HK-2 (cell line): ENCODE results near the gene TM7SF2.
"Not testable (repeated sequence)": the region's sequence is repeated elsewhere in the genome, so short reads cannot be mapped to it uniquely, and the experiment has no call there.

Experiments used
- DNase-seq: peaks from one replicate; pipeline ENCODE4 v3.0.0-alpha.2; 2018; ENCODE audit not compliant: unreplicated experiment

The TM7SF2 gene

GRCh38 chr11:65114538-65115171, 3.0 kb downstream of the TM7SF2 start:
- DNase-seq = no peak

DNA sequence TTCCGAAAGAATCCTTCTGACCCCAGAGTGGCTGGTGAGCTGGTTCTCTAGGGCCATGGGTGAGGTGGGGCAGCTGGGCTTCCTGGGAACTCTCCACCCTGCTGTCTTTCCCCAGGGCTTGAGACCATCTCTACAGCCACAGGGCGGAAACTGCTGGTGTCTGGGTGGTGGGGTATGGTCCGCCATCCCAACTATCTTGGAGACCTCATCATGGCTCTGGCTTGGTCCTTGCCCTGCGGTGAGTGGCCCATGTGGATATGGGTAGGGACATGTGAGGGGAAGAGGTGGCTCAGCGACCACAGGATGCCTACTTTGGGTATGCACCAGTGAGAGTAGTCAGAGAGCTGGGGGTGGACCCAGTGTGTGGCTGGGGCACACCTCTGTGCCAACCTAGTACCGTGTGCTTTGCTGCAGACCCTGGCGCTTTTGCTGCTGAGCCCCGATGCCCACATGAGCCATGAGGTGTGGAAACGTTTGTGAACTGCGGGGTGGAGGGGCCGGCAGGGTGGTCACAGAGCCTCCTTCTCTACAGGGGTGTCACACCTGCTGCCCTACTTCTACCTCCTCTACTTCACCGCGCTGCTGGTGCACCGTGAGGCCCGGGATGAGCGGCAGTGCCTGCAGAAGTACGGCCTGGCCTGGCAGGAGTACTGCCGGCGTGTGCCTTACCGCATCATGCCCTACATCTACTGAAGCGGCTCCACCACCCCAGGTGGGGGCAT, 3.9 kb downstream of the TM7SF2 start:
- DNase-seq = no peak

GRCh38 chr11:65116370-65117205, 4.9 kb downstream of the TM7SF2 start:
- peak; percentile 65 for DNase-seq

- peak; percentile 96 for DNase-seq
Observed at GRCh38 chr11:65117206-65118096, 5.8 kb downstream of the TM7SF2 start, which contains the start of gene ZNHIT2. Gene ZNHIT2, minus strand, starts transcription at chr11:65117701. Its CDS starts 48 bp downstream, at chr11:65117653.

GRCh38 chr11:65118097-65118837, 6.6 kb downstream of the TM7SF2 start:
- no peak for DNase-seq

DNA sequence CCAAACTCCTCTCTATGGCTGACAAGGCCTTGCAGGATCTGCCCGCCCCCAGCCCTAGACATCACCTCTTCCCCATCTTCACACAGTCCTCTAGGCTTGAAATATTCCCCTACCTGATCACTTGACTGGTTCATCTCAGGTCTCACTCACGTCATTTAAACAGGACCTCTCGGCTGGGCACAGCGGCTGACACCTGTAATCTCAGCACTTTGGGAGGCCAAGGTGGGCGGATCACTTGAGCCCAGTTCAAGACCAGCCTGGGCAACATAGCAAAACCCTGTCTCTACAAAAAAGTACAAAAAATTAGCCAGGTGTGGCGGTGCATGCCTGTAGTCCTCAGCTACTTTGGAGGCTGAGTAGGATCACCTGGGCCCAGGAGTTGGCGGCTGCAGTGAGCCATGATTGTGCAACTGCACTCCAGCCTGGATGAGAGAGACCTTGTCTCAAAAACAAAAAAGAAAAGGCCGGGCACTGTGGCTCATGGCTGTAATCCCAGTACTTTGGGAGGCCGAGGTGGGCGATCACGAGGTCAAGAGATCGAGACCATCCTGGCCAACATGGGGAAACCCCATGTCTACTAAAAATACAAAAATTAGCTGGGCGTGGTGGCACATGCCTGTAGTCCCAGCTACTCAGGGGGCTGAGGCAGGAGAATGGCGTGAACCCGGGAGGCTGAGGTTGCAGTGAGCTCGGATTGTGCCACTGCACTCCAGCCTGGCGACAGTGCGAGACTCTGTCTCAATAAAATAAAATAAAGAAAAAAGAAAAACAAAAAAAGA, 7.4 kb downstream of the TM7SF2 start:
- not testable (repeated sequence) for DNase-seq

GRCh38 chr11:65119670-65119995, 8.0 kb downstream of the TM7SF2 start:
- no peak for DNase-seq

- no peak for DNase-seq
Observed at GRCh38 chr11:65120831-65121230, 9.2 kb downstream of the TM7SF2 start.

DNA sequence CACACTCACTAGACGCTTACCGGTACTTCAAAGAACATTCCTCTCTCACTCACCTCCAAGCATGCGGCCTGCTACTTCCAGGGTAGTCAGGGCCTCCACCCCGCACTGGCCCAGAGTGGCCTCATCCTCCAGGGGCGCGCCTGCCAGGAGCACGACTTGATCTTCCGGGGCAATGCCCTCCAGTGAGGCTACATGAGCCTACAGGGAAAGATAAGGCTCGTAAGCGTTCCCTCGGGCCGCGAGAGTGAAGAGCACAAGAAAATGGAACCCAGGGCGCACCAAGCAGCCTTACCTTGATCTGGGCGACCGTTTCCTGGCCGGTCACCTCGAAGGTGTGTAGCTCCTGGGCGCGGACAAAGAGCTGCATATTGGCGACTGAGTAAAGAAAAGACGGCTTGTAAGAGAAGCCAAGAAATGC, 9.8 kb downstream of the TM7SF2 start:
- DNase-seq = peak; percentile 22

- peak; percentile 94 for DNase-seq
Observed at GRCh38 chr11:65121865-65122696, 10.4 kb downstream of the TM7SF2 start, which contains the start of the genes FAU and MRPL49. Gene FAU, minus strand, starts transcription at chr11:65122134. Its CDS starts 321 bp downstream, at chr11:65121813. Gene MRPL49, plus strand, starts transcription at chr11:65122321. Its CDS starts 26 bp downstream, at chr11:65122347.

- no peak for DNase-seq
Observed at GRCh38 chr11:65124480-65125196, 13.0 kb downstream of the TM7SF2 start.

DNA sequence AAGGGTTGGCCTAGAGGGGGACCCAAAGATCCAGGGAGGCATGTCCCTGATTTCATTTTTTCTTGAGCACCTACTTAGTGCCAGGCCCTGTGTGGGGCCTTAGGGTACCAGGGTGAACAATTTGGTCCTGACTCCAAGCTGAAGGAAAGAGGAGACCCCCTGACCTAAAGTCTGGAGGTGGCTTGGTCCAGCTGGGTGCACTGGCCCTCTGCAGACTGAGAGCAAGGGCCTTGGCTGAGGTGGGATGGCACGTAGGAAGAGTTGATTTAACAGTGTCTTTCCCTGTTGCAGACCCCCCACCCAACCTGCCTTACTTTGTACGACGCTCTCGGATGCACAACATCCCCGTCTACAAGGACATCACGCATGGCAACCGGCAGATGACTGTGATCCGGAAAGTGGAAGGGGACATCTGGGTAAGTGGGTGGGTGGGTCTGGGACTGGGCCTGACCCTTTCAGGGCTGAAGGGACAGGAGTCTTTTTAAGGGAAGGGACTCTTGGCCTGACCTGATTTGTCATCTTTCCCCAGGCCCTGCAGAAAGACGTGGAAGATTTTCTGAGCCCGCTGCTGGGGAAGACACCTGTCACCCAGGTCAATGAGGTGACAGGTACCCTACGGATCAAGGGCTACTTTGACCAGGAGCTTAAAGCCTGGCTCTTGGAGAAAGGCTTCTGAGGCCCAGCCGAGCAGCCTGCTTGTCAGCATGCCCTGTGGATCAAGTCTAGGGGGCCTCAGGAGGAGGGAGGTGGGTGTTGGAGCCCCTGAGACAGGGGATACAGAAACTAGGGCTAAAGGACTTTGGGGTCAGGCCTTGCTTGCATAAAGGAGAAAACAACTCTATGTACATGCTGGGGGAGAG, 13.8 kb downstream of the TM7SF2 start:
- no peak for DNase-seq

GRCh38 chr11:65126624-65127274, 15.1 kb downstream of the TM7SF2 start:
- no peak for DNase-seq

GRCh38 chr11:65127473-65128181, 16.0 kb downstream of the TM7SF2 start:
- no peak for DNase-seq

DNA sequence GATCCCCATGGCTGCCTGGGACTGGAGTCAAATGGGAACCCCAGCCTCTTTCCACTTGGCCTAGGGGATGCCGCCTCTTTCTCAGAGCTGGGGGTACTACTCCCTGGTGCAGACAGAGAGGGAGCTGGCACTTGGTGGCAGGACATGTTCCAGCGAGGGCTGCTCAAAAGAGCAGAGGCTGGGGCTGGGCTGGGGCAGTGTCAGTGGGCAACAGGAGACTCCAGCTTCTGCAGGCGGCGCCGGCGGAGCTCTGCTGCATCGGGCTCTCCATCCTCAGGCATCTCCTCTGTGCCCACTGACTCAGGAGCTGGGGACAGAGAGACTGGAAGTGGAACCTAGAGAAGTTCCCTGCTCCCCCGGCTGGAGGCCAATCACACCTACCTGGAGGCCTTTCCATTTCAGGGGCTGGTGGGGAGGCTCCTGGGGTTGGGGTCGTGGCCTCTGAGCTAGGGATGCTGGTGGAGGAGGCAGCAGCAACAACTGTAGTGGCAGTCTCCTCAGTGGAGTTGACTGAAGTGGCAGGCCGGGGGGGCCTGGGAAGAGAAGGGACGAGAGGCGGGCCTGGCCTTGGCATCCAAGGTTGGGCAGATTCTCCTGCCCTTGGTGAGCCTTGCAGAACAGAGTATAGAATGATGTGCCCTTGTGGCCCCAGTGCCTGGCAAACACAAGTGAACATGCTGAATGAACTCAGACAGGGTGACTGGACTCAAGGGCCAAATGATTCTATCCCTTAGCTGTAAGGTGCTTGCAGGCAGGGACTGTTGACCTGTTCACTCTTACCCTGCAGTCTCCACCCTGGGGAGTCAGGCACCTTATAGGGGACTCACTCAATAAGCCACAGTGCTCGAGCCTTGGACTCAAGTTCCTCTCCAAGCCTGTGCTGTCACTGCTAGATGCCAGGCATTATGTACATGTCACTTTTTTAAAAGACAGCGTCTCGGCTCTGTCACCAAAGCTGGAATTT, 16.8 kb downstream of the TM7SF2 start:
- DNase-seq = no peak
